Stimulated activated CD4-positive, alpha-beta T cell treated with anti-CD3 and anti-CD28 coated beads, Interleukin-15, amount 100 ng/mL, for 24 hours (primary cell): ENCODE measurements around the gene BRINP1.

Experiments used
- DNase-seq: peaks from one replicate; pipeline ENCODE4 v3.0.0-alpha.2; 2020

Gene BRINP1

DNA sequence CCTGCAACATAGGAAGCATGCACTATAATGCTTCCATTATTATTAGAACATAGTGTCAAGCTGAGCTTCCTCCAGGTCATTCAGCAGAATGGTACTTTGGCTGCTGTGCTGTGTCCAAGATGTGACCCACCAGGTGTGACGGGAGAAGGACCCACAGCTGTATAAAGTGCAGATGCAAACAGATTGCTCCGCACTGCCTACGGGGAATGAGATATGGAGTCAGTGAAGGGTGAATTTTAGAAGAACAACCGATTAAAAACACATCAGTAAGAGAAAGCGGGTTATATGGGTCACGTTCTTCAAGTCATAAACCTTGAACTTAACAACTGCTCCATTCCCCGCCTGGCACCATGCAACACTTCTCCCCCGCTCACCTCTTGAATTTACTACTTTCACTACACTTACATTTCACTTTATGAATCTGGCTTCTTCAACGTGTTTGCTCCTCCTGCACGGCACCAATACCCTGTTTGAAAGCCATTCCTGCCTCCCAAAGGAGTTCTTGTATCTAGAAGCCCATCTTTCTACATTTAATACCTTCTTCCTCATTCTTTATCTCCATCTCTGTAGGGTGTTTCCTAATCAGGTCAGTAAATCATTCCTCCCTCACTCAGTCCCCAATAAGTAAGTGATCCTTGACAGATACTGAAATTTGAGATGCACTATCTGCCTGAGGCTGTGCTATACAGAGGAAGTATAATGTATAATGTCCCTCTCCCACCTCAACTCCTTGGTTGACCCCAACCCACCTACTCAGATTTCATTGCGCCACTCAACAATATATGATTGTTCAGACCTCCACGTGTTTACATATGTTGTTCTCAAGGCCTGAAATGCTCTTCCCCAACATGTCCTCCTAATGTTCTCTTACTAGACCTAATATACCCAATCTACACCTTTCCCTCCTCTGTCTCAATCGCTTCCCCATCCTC is 25.9 kb downstream of the BRINP1 start:
- DNase-seq = no peak

DNA sequence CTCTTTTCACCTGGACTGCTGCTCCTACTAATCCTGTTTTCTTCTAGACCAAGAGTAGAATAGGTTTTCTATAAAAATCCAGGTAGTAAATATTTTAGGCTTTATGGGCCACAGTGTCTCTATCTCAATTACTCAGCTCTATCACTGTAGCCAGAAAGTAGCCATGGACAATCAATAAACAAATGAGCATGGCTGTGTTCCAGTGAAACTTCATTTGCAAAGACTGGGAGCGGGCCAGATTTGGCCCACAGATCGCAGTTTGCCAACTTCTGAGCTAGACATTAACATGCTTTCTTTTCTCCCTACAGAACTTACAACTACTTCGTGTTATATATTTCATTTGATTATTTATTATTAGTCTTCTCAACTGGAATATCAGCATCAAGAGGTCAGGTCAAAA is 30.2 kb downstream of the BRINP1 start:
- no peak for DNase-seq

DNA sequence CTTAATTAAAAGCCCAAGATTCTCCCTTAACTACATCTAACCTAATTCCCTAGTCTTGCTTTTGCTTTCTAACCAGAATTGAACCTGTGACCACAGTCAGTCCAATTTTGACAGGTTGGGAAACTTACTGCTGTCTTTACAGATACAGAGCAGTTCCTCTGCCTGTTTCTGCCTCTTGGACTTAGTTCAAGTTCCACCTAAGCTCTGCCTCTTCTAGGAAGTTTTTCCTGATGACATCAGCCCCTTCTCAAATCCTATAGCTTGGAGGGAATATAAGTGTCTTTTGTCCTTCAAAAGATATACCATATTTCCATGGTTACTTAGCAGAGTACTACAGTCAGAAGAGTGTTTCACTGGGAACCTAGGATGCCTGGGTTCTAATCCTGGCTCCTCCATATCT is 31.7 kb downstream of the BRINP1 start:
- DNase-seq = no peak

DNA sequence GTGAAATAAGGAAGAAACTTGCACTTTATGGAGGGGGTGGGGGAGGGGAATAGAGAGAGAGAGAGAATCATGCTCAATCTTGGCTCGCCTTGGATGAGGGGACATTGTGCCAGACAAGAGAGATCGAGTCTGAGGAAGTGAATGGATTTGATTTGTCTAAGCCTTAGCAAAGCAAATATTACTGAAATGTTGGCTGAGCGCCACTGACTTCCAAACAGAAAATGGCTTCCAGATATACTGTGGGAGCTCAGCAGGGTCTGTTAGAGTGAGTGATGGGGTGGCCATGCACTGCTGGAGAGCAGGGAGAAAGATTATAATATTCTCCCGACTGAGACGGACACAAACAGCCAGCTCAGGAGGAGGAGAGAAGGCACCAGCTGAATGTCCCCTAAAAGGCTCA is 34.5 kb downstream of the BRINP1 start:
- no peak for DNase-seq

DNA sequence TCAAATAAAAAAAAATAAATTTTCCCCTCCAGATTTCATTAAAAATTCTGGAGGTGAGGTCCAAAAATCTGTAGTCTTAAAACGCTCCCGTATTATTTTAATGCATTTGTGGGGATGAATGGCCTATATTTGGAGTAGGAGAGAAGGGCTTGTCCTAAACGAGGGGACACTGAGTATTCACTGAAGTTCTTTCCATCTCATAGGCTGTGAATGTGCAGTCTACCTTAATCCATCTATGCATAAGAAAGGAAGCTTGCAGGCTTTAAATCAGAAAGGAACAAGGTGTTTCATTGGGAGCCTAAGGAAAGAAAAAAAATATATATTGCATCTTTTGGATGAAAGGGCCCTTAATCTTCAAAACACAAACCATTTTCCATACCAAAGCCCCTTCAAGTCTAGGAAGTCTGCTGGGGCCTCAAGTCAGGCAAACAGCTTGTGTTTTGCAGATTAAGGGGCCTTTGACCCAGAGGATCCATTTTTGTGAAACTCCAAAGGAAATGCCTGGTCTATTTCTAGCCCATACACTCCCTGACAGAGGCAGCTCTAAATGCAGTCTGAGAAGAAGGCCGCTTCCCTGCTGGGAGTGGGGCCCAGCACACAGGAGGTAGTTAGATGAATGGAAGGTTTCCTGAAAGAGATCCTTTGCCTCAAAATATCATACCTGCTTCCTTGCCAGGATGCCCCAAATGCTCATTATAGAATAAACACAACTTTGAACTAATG is 35.6 kb downstream of the BRINP1 start:
- no peak for DNase-seq

DNA sequence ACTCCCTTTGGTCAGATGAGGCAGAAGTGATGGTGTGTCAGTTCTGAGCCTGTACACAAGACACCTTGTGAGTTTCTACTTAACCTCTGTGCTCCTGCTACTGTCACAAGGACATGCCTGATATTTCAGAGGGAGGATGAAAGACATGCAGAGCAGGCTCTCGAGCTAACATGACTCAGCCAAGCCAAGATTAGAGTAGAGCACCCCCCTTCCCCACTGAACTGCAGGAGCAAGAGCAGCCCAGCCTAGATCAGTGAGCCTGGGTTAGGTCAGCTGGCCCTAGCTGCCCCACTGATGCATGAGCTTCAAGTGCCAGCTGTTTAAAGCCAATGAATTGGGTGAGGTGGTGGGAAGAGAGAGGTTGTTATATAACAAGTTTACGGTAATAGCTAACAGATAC is 36.7 kb downstream of the BRINP1 start:
- DNase-seq = no peak

DNA sequence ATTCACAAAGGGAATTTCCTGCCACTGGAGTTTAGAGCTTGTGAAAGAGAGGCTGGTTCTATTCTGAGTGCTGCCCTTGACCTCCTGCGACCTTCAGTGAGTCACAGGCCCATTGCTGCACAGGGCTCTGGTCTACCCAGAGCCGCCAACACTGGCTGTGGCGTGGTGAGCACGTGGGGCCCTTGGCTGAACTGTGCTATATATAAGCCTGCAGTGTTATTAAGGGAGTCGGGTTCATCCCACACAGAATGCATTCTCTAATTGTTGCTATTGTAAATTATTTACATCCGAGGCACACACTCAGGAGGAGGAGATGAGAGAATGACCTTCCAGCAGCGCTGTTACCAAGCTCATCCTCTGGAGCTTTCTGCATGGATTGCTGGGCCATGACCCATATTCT is 47.1 kb downstream of the BRINP1 start:
- DNase-seq = no peak

DNA sequence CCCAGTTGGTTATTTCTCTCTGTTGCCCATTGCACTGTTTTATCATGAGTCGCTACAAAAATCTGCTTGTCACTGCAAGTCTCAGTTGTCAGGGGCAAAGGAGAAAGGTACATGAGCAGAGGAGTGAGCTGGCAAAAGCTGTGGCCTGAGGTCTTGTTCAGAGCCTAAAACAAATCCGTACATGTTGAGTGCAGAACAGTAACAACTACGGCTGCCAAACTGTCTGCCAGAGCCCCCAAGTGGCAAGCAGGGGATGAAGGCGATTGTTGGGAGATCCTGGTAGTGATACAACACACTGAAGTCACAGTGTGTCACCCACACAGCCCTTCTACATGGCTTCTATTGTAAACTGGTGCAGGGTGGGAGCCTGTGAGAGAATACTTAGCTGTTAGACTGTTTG is 50.9 kb downstream of the BRINP1 start:
- no peak for DNase-seq

DNA sequence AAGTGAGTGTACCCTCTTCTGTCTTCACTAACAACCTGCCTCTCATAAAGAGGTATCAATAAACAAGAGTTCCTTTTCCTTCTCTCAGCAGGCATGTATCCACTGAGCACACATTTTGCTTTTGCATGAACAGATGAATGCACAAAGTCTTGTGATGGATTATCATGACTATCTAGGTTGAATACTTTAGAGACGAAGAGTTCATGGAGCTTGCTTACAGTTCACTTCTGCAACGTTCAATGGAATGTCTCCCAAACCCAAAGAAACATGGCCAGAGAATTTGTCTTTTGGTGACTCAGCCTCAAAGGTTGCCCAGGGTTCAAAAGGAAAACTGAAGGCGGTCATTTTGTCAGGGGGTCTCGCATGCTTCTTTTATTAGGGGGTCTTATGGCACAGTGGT is 55.4 kb downstream of the BRINP1 start:
- DNase-seq = no peak

DNA sequence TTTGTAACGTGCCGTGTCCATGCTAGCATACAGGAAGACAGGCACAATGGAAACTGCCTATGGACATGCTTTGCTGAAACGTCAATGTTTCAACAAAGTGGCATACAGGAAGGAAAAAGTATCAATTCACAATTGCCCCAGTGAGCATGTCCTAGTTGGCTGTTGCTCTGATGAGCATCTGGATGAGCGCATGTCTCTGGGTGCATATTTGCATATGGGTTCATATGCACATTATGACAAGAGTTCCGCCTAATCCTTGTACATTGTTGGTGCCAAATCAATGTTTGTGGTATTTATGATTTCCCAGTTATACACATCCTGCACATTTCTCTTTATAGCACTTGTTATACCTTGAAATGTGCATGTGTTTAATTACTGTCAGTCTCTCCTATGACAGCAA is 58.5 kb downstream of the BRINP1 start:
- DNase-seq = no peak

DNA sequence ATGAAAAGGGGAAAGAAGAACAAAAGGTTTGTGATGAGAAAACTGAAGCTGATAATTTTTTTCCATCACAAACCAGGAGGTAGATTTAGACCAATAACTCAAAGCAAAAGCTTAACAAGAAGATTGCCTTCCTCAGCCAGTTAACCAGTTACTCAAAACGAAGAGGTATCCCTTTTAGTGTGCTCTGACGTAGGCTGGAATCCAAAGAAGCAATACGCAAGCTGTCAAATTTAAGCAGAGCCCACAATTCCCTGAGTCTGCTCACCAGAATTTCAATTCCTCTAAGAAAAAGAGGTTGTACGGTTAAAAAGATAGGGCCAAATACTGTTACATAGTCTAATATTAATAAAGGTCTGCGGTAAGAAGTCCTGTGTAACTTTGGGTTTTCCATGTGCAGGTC is 61.8 kb downstream of the BRINP1 start:
- no peak for DNase-seq

DNA sequence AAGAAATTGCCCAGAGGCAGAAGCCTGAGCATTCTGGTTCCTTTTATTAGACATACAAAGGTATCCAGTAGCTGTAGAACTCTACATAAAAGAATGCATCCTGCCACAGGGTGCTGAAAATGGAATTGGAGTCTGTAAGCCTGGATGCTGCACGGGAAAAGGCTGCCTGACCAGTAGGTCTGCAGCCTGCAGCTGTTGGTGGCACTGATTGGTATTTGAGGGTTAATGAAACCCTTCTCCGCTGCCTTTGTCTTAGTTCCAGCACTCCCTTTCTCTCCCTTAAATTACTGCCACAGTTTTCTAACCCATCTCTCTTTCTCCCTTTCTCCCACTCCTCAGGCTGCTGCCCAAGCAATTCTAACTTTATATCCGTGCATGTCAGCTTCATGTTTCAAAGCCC is 64.7 kb downstream of the BRINP1 start:
- DNase-seq = no peak

DNA sequence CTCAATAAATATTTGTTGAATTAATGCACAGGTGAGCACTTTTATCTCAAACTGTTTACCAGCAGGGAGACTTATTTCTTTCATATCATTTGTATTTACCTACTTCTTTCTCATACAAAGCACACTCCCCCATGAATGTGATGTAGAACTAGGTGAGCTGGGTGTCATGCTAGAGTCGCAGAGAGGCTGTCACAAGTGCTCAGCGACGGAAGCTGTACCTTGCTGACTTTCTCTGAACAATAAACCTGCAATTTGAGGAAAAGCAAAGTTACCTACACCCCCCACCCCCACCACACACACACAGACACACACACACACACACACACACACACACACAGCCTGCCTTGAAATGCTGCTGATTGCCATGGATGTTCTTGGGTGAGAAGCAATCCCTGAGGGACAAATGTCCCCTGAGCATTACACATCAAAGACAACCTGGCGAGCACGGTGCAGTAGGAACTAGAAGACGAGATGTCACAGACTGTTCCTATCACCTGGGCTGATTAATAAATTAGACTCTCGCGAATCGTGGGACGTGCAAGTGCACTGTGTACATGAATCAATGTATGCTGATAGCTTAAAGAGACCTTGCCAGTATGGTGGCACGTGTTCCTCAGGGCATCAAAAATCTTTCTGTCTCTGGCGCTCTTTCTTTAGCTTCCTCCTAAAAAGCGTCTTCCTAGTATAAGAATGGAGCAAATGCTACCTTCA is 66.1 kb downstream of the BRINP1 start:
- DNase-seq = no peak

DNA sequence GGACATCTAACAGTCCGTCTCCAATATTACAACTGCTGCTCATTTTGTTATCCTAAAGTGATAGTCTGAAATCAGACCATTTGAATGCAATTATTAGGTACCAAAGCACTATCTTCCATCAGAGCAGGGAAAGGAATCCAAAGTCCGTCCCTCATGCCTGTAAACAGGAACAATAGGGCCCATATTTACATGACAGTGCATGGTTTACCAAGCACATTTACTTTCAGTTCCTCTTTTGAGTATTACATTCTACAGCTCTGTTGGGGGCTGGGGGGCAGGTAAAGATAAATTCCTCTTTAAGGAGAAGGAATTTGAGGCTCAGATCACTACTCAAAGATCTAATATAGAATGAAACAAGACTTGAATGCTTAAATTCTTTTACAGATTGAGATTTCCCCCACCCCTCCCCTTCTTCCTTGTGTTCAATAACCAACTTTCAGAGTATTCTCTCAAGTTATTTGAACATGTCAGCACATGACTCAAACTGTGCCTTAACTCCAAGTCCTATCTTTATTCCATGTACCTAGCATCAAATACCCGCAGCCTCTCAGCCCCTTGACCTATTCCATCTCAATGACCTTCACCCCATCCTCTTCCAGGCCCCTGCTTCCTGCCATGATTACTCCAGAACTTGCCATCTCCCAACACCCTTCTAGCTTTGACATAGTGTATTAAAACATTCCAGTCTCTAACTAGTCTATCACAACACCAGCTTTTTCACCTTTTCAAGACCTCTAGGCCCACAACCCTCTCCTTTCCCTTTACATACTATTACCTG is 71.0 kb downstream of the BRINP1 start:
- DNase-seq = no peak

DNA sequence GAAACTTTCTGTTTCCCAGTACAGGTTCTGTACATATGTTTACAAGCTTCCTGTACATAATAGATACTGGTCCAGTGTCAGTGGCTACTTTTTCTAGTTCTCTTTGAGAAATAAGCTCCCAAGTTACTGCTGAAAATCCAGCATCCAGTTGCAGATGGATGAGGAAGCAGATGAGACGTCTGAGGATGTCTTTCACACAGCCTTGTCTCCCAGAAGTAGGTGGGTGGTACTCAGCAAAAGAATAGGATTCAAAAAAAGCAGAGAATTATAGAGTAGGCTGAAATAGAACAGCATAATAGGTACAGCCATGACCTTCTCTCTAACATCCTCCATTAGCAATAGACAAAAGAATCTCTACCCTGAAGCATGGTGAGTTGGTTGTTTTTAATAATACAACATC is 77.7 kb downstream of the BRINP1 start:
- DNase-seq = no peak

DNA sequence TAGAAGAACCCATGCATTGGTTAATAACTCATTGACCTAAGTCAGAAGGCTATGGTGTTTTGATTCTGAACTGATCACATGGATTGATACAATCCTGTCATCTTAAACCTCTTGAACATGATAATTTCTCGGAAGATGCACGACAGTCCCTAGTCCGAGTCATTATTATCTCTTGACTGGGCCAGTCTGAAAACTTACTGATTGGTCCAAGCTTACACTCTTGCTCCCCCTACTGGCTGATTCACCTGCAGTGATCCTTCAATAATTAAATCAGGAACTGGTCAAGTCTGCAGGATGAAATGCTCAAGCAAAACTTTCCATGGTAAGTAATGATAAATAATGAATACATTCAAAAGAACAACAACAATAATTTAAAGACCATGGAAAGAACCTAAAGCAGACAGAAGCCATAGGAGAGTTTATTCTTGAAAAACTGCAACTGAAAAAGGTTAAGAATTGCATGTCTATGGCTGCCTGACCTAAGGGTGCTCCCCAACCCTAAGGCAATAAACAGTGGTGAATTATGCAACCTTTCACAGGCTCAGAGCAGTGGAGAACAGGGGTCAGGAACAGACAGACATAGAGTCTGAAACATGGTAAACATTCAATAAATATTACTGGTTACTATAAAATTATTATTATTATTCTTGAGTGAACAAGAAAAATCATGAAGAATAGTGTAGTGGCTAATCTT is 79.3 kb downstream of the BRINP1 start:
- peak; percentile 21 for DNase-seq

DNA sequence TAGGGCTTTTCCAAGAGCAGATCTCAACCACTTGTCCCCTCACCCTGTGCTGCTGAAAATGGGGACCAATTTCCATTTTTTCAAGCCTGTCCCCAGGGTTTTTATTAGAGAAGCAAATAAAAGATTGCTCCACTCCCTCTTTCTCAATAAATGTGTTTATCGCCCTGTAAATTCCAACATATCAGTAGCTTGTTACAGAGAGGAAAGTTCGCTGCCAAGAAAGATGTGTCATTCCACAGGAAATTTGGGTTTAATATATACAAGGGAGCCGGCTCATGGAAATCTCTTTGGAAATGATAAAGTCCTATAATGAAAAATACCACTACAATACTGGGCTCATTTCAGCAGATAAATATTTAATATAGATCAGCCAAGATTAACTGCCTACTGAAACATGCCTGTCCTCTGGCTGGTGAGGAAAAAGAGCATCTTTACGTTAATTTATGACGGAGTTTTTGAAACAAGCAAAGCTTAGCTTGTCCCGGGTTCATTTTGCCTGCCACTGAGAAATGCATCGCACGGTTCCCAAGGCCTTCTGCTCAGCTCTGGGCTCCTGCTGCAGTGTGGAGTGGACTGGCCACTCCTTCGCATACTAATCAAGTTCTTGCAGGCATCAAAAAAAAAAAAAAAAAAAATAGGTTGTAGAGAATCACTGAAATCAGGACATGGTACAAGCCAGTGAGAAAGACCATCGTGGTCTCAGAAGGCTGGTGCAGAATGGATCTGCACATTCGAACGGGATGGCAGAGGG is 84.5 kb downstream of the BRINP1 start:
- no peak for DNase-seq

DNA sequence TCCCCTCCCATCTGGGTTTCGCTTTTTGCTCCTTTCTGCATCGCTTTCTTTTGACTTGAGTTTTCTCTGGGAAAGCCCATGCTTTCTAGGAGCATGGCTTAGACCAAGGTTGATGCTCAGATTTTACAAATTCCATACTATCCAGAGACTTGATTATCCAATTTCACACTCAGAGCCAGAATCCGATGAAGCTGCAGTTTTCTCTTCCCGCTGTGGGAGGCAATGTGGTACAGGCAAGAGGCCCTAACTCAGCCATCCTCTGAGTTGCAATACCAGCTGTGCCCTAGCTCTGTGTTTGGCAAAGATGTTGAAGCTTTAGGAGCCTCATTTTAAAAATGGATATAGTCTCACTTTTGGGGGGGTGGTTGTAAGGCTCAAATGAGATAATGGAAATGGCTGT is 85.1 kb downstream of the BRINP1 start:
- DNase-seq = no peak

DNA sequence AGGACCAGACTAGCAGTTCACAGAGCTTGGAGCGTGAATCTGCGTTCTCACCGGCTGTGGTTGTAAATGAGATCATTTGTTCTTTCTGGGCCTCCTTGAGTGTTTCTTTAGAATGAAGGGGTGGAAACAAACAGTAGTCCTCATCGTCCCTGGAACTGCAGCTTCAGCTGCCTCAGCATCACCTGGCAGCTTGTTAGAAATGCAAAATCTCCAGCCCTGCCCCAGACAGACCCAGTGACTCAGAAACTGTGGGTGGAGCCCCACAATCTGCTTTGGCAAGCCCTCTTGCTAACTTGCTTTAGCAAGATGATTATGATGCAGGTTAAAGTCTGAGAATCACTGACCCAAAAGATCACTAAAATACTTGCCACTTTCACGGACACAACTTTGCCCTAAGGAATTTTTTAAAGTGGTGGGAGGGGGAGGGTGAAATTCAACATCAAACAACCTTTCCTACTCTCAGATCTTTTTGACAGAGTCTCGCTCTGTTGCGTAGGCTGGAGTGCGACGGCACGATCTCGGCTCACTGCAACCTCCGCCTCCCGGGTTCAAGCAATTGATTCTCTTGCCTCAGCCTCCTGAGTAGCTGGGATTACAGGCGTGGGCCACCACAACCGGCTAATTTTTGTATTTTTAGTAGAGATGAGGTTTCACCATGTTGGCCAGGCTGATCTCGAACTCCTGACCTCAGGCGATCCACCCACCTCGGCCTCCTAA is 86.0 kb downstream of the BRINP1 start:
- no peak for DNase-seq

DNA sequence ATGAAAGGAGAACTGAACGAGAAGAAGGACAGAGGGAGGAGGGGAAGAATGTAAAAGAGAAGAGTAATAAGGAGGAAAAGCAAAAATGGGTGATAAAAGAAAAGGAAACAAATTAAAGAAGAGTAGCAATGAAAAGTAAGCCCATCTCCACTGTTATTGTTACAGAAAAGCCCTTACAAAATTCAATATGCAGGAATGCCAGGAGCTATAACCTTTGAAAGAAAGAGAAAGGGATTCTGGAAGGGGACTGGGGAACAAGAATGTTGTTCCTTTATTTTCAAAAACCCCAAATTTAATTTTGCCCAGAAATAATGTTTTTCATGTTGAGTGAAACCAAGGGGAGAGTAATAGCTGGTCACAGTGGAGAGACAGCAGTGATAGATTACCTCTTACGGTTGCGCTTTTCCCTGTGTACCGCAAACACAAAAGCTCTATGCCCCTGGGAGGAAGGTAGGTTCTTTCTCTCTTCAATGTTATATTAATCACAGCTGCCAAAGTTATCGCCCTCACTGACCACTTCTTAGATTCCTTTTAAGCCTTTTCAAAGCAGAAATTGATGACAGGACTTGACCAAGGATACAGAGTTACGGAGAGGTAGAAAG is 86.7 kb downstream of the BRINP1 start:
- no peak for DNase-seq
